SU-DHL-6 (cell line): ENCODE measurements around the gene INO80C.

Source experiments
- H2AFZ ChIP-seq: fragments of 200-600 bp; sonication (generic); 2 replicates; pipeline ENCODE4 v1.6.1; 2014; ENCODE audit warnings: low read depth, mild to moderate bottlenecking, moderate library complexity, mixed read lengths, antibody characterized with exemption, low read length; ENCODE audit not compliant: severe bottlenecking
- H3F3A ChIP-seq: fragments of 200-600 bp; shearing (Covaris generic); 2 replicates; pipeline ENCODE4 v1.6.0; 2016; ENCODE audit warnings: antibody characterized with exemption, mild to moderate bottlenecking; ENCODE audit not compliant: insufficient read depth
- H3K27ac ChIP-seq: fragments of 200-600 bp; sonication (generic); 2 replicates; pipeline ENCODE4 v1.5.1; 2016; ENCODE audit warnings: low read depth, mild to moderate bottlenecking, low read length, moderate library complexity, mixed read lengths
- H3K27me3 ChIP-seq: fragments of 200-600 bp; sonication (generic), shearing (Covaris generic); 2 replicates; pipeline ENCODE4 v1.6.0; 2014; ENCODE audit warnings: mild to moderate bottlenecking, low read length
- H3K36me3 ChIP-seq: fragments of 200-600 bp; sonication (generic); 2 replicates; pipeline ENCODE4 v1.6.1; 2014; ENCODE audit warnings: mild to moderate bottlenecking, low read length, mixed read lengths
- H3K4me2 ChIP-seq: fragments of 300-600, 200-600 bp; shearing (Covaris generic), sonication (generic); 2 replicates; pipeline ENCODE4 v1.6.0; 2014; ENCODE audit warnings: low read length, low read depth, mild to moderate bottlenecking; ENCODE audit not compliant: poor library complexity, severe bottlenecking
- H3K4me3 ChIP-seq: fragments of 200-600 bp; sonication (generic); 2 replicates; pipeline ENCODE4 v1.5.1; 2014; ENCODE audit warnings: antibody characterized with exemption, low read length, mild to moderate bottlenecking, mixed read lengths; ENCODE audit not compliant: insufficient read depth, poor library complexity, severe bottlenecking
- H3K79me2 ChIP-seq: fragments of 200-600 bp; sonication (generic); 2 replicates; pipeline ENCODE4 v1.6.1; 2014; ENCODE audit warnings: mild to moderate bottlenecking, low read length, moderate library complexity; ENCODE audit not compliant: insufficient read depth
- H3K9ac ChIP-seq: fragments of 200-600 bp; sonication (generic); 2 replicates; pipeline ENCODE4 v1.7.0; 2014; ENCODE audit warnings: mild to moderate bottlenecking, low read length
- H3K9me2 ChIP-seq: fragments of 200-600 bp; sonication (generic); replicated peaks from 2 replicates; pipeline ENCODE4 v1.6.1; 2014; ENCODE audit warnings: low read length; ENCODE audit not compliant: insufficient read depth
- H3K9me3 ChIP-seq: fragments of 200-600 bp; sonication (generic); 2 replicates; pipeline ENCODE4 v1.6.1; 2014; ENCODE audit warnings: low read length, mixed read lengths; ENCODE audit not compliant: insufficient read depth
- H4K20me1 ChIP-seq: fragments of 200-600 bp; sonication (generic); 2 replicates; pipeline ENCODE4 v1.6.1; 2014; ENCODE audit warnings: low read depth, mild to moderate bottlenecking, antibody characterized with exemption, low read length, moderate library complexity, mixed read lengths
- EZH2phosphoT487 ChIP-seq: fragments of 200-600 bp; sonication (generic), shearing (Covaris generic); conservative IDR thresholded peaks from 2 replicates; pipeline ENCODE4 v1.6.1; 2018; ENCODE audit warnings: mild to moderate bottlenecking, antibody characterized with exemption, low read length, moderate library complexity, mixed read lengths
- TF ChIP-seq, protein P1 (sequence below): fragments of 200-600 bp; sonication (generic); IDR thresholded peaks from one replicate; pipeline ENCODE4 v1.5.1; 2017; ENCODE audit warnings: antibody characterized with exemption, mild to moderate bottlenecking, low read length, moderate library complexity; ENCODE audit not compliant: insufficient read depth, poor library complexity, severe bottlenecking

INO80C gene

DNA sequence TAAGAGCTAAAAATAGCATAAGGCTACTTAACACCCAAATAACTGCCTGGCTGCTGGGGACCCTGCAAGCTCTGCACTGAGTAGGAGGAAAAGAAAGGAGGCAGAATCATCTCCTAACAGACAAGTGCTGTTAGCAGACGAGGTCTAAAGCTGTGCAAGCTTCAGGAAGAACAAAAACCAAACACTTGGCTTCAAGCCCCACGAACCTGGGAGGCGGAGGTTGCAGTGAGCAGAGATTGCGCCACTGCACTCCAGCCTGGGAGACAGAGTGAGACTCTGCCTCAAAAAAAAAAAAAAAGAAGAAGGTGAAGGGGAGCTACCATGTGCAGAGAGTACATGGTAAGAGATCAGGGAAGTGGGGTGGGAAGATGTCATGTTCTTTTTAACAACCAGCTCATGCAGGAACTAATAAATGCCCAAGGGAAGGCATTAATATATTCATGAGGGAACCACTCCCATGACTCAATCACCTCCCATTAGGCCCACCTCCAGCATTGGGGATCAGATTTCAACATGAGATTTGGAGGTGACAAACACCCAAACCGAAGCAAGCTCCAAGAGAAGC, 28.8 kb upstream of the INO80C start:
- H3K9me3 ChIP-seq: no peaks in the 10 kb centered on the region
- no peaks in the 10 kb centered on the region for H3F3A ChIP-seq
- H3K4me2 ChIP-seq: no peak overlapping the region
- H3K4me3 ChIP-seq: no peak overlapping the region
- H3K27ac ChIP-seq: no peak overlapping the region
- H2AFZ ChIP-seq: no peak overlapping the region
- H3K27me3 ChIP-seq: no peaks in the 10 kb centered on the region; the same call in 1 of the 2 replicates
- H4K20me1 ChIP-seq: no peaks in the 10 kb centered on the region
- H3K9ac ChIP-seq: no peak overlapping the region
- no peaks in the 10 kb centered on the region for H3K9me2 ChIP-seq
- H3K79me2 ChIP-seq: no peaks in the 10 kb centered on the region
- no peaks in the 10 kb centered on the region for H3K36me3 ChIP-seq
- TF ChIP-seq, protein P1, sequence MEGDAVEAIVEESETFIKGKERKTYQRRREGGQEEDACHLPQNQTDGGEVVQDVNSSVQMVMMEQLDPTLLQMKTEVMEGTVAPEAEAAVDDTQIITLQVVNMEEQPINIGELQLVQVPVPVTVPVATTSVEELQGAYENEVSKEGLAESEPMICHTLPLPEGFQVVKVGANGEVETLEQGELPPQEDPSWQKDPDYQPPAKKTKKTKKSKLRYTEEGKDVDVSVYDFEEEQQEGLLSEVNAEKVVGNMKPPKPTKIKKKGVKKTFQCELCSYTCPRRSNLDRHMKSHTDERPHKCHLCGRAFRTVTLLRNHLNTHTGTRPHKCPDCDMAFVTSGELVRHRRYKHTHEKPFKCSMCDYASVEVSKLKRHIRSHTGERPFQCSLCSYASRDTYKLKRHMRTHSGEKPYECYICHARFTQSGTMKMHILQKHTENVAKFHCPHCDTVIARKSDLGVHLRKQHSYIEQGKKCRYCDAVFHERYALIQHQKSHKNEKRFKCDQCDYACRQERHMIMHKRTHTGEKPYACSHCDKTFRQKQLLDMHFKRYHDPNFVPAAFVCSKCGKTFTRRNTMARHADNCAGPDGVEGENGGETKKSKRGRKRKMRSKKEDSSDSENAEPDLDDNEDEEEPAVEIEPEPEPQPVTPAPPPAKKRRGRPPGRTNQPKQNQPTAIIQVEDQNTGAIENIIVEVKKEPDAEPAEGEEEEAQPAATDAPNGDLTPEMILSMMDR: no peak
- TF ChIP-seq EZH2phosphoT487: no peak

DNA sequence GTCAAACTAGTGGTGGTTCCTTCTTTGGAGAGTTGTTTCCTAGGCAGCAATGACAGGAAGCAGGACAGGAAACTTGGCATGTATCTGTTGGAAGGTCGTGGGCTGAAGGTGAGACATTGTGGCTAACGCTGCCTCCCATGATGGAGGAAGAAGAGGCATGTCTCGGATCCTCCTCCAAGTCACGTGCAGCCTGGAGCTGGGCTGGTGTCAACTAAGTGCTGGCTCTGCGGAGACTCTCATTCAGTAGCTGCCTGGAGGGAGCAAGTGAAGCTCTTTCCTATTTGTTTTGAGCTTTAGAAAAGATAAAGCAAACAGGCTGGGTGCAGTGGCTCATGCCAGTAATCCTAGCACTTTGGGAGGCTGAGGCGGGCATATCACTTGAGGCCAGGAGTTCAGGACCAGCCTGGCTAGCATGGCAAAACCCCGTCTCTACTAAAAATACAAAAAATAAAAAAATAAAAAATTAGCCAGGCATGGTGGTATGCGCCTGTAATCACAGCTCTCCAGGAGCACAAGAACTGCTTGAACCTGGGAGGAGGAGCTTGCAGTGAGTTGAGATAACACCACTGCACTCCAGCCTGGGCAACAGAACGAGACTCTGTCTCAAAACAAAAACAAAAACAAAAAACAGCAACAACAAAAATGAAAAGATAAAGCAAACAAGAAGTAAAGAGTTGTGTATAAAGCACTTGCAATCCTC, 28.2 kb upstream of the INO80C start:
- no peak overlapping the region for H2AFZ ChIP-seq
- H4K20me1 ChIP-seq: no peaks in the 10 kb centered on the region
- TF ChIP-seq, protein P1: no peak
- TF ChIP-seq EZH2phosphoT487: no peak
- H3K27ac ChIP-seq: no peak overlapping the region
- H3K9me2 ChIP-seq: no peaks in the 10 kb centered on the region
- no peaks in the 10 kb centered on the region; the same call in 1 of the 2 replicates for H3K27me3 ChIP-seq
- H3K4me3 ChIP-seq: no peak overlapping the region
- H3K36me3 ChIP-seq: no peaks in the 10 kb centered on the region
- no peak overlapping the region for H3K4me2 ChIP-seq
- H3K79me2 ChIP-seq: no peaks in the 10 kb centered on the region
- no peak overlapping the region for H3K9ac ChIP-seq
- H3F3A ChIP-seq: no peaks in the 10 kb centered on the region
- H3K9me3 ChIP-seq: no peaks in the 10 kb centered on the region

DNA sequence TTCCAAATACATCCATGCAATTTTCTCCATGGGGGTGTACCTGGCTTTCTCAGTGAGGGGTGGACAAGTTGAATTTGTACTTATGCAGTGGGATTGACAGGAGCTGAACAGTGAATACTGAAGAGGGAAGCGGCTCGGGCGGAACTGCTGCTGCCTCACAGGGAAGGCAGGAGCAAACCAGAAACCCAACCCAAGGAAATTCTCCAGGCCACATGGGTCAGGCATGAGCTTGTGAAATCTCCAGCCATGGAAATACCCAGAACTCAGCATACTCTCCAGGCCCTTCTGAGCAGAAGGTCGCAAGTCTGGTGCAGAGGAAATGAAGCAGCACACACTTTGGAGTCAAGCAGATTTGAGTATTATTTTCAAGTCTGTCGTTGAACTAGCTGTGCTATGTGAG, 26.5 kb upstream of the INO80C start:
- Histone ChIP-seq H3K9ac (no peak overlapping the region), H3K79me2 (no peaks in the 10 kb centered on the region), H3K9me3 (no peaks in the 10 kb centered on the region), H3K4me2 (no peak overlapping the region), H3K4me3 (no peak overlapping the region), H2AFZ (no peak overlapping the region), H3K27me3 (no peaks in the 10 kb centered on the region), H3K27ac (no peak overlapping the region), H3K36me3 (no peaks in the 10 kb centered on the region), H3F3A (no peaks in the 10 kb centered on the region), H3K9me2 (no peaks in the 10 kb centered on the region), H4K20me1 (no peaks in the 10 kb centered on the region)
- TF ChIP-seq EZH2phosphoT487: no peak
- TF ChIP-seq, protein P1: no peak
